Mucosa of descending colon (tissue), 3 donors: ENCODE results near the gene UNKL. TPM values are rescaled to one million over a fixed set of nuclear protein-coding genes. Genes with fewer than 3 reads are reported as not detected.

ENCODE experiments used
- ATAC-seq: fragments of 200-7000 bp; cut with Tn5 transposase; one replicate; pipeline ENCODE4 v1.9.1; 2020; ENCODE audit warnings: mild to moderate bottlenecking, moderate library complexity
- DNase-seq, 3 donors: peaks; one replicate each; pipeline ENCODE4 v3.0.0-alpha.2; 2020
- H3K36me3 ChIP-seq: fragments of 200-600 bp; one replicate; pipeline ENCODE4 v1.8.0; 2021; ENCODE audit warnings: low read depth, mild to moderate bottlenecking
- H3K4me1 ChIP-seq: fragments of 200-600 bp; one replicate; pipeline ENCODE4 v1.8.0; 2021; ENCODE audit warnings: low read depth, mild to moderate bottlenecking
- H3K4me3 ChIP-seq: fragments of 200-600 bp; one replicate; pipeline ENCODE4 v1.8.0; 2021; ENCODE audit warnings: mild to moderate bottlenecking
- H3K9me3 ChIP-seq: fragments of 200-600 bp; one replicate; pipeline ENCODE4 v1.8.0; 2021; ENCODE audit warnings: mild to moderate bottlenecking
- intact Hi-C, 2 donors: fragments of 100-400 bp; cut with DNase I in 1 of 2; cut with micrococcal nuclease in 1 of 2; formaldehyde crosslinking; loops; one replicate each; pipeline versions ENCODE4 v1.11.0 to v1.11.1; 2022; cut with DNase I, micrococcal nuclease
- total RNA-seq, 3 donors: library from RNA; stranded (reverse); fragmentation: NEBNext Ultra II Directional in 2 of 3; extraction: Animal tissue kit (Norgen Biotek cat#: 25700) in 2 of 3; gene quantifications; one replicate each; pipeline versions ENCODE4 v1.2.1 to v1.2.4, GENCODE V29; 2021 to 2023
- TF ChIP-seq, protein P1 (sequence below): fragments of 200-600 bp; IDR thresholded peaks from one replicate; pipeline ENCODE4 v1.8.0; 2022; ENCODE audit warnings: antibody characterized with exemption, mild to moderate bottlenecking
- donor health status: DM: no; HTN: no; CAD: no; lungs with moderate emphysema.
- donor health status: DM: no; HTN: no; CAD: no.
- donor health status: DM: no; HTN: yes; CAD: no.

Gene UNKL
- total RNA-seq, 3 donors from 2014 or later, result 16.2 to 36.5 (median 28.2) TPM

DNA sequence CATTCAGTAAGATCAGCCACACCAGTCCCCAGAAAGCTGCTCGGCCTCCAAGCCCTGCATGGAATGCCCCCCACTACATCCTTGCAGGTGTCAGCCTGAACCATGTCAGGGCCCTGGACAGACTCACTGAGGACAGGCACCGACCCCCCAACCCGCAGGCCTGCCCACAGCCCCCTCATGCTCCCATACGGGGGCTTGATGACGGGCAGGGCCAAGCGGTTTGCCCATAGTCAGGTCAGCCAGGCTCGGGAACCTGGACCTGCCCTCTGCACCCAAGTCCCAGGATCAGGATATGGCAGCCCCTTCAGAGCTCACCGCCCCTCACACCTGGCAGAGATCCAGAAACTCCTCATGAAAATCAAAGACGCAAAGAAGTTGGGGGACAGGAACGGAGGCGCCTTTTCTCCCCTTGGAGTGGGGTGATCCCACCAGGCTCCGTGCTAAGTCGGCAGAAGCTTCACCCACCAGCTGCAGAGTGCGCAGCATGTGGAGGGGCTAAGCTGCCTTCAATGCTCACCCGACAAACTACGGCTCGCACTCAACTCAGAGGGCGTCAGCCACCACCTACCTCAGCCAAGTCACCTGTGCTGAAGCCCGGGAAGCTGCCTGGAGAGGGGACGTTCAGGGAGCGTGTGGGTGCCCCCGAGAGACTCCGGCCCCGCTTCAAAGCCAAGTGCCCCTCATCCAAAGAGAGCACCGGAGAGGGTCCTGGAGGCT, 36.3 kb downstream of the UNKL start:
- Histone ChIP-seq H3K4me3 (no peak overlapping the region), H3K4me1 (peaks cover 8% of the 10 kb centered on the region), H3K9me3 (no peaks in the 10 kb centered on the region), H3K36me3 (no peaks in the 10 kb centered on the region)
- ATAC-seq, result no peak
- TF ChIP-seq, protein P1, sequence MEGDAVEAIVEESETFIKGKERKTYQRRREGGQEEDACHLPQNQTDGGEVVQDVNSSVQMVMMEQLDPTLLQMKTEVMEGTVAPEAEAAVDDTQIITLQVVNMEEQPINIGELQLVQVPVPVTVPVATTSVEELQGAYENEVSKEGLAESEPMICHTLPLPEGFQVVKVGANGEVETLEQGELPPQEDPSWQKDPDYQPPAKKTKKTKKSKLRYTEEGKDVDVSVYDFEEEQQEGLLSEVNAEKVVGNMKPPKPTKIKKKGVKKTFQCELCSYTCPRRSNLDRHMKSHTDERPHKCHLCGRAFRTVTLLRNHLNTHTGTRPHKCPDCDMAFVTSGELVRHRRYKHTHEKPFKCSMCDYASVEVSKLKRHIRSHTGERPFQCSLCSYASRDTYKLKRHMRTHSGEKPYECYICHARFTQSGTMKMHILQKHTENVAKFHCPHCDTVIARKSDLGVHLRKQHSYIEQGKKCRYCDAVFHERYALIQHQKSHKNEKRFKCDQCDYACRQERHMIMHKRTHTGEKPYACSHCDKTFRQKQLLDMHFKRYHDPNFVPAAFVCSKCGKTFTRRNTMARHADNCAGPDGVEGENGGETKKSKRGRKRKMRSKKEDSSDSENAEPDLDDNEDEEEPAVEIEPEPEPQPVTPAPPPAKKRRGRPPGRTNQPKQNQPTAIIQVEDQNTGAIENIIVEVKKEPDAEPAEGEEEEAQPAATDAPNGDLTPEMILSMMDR, result no peak
- intact Hi-C loops, result no loop called here
- no peak for DNase-seq

DNA sequence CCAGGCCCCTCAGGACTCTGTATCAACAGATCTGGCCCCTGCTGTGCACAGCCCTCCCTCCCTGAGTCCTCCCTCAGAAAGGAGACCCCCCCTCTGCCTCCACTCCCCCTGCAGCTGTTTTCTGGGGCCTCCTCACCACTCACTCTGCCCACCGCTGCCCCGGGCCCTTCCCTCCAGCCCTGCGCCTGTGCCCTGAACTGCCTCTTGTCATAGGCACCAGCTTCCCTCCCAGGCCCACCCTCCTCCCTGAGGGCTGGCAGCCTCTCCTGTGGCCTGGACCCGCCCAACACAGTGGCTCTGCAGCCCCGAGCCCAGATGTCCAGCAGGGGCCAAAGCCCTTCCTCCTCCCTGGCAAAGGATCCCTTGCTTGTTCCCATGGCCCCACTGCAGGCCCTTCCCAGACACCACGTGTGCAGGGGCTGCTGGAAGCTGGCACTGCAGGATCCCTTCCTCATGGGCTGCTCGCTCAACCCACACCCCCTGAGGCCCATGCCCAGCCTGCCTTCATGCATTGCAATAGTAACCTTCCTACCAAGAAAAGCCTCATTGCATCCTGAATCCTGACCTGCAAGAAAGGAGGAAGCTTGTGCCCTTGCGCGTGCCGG, 37.0 kb downstream of the UNKL start:
- H3K36me3 ChIP-seq, result no peaks in the 10 kb centered on the region
- TF ChIP-seq, protein P1, result no peak
- peaks cover 8% of the 10 kb centered on the region for H3K4me1 ChIP-seq
- DNase-seq (no peak), ATAC-seq (no peak)
- intact Hi-C loops, result no loop called here
- no peak overlapping the region for H3K4me3 ChIP-seq
- no peaks in the 10 kb centered on the region for H3K9me3 ChIP-seq

DNA sequence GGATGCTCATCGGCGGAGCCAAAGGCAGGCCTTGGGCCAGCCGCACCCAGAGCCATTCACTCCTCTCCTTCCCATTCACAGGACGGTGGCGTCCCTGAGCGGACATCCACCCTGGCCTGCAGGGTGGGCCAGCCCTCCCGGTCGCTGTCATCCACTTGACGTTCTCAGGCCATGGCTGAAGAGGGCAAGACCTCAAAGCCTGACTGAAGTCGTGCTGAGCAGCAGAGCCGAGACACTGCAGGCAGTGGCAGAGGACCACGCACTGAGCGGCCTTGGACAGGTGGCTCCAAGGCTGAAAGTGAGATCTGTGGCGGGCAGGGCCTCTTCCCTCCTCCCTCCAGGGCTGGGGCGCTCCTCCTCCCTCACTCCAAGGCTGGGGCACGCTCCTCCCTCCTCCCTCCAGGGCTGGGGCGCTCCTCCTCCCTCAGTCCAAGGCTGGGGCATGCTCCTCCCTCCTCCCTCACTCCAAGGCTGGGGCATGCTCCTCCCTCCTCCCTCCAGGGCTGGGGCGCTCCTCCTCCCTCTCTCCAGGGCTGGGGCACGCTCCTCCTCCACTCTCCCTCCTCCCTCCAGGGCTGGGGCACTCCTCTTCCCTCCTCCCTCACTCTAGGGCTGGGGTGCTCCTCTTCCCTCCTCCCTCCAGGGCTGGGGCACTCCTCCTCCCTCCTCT, 38.6 kb downstream of the UNKL start:
- H3K4me3 ChIP-seq, result no peak overlapping the region
- H3K9me3 ChIP-seq, result no peaks in the 10 kb centered on the region
- ATAC-seq (no peak), DNase-seq (no peak)
- TF ChIP-seq, protein P1, result no peak
- intact Hi-C loops, result no loop called here
- H3K4me1 ChIP-seq, result peaks cover 8% of the 10 kb centered on the region
- H3K36me3 ChIP-seq, result no peaks in the 10 kb centered on the region

DNA sequence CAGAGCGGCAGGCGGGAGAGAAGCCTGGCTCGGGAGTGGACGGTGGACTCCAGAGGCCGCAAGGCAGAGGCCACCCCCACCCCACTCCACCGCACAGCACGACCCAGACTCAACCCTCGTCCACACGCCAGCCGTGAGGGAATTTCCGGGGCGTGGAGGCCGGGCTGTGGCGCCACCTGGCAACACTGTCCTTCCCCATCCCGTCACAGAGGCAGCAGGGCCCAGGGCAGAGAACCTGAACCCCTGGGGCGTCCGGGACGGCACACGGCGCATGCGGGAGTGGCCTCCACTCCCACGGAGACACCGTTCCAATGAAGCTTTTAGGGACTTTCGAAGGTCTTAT, 39.2 kb downstream of the UNKL start:
- Histone ChIP-seq H3K4me1 (peaks cover 8% of the 10 kb centered on the region), H3K4me3 (no peak overlapping the region), H3K9me3 (no peaks in the 10 kb centered on the region), H3K36me3 (no peaks in the 10 kb centered on the region)
- no peak for DNase-seq
- ATAC-seq, result no peak
- TF ChIP-seq, protein P1, result no peak
- intact Hi-C loops, result no loop called here

DNA sequence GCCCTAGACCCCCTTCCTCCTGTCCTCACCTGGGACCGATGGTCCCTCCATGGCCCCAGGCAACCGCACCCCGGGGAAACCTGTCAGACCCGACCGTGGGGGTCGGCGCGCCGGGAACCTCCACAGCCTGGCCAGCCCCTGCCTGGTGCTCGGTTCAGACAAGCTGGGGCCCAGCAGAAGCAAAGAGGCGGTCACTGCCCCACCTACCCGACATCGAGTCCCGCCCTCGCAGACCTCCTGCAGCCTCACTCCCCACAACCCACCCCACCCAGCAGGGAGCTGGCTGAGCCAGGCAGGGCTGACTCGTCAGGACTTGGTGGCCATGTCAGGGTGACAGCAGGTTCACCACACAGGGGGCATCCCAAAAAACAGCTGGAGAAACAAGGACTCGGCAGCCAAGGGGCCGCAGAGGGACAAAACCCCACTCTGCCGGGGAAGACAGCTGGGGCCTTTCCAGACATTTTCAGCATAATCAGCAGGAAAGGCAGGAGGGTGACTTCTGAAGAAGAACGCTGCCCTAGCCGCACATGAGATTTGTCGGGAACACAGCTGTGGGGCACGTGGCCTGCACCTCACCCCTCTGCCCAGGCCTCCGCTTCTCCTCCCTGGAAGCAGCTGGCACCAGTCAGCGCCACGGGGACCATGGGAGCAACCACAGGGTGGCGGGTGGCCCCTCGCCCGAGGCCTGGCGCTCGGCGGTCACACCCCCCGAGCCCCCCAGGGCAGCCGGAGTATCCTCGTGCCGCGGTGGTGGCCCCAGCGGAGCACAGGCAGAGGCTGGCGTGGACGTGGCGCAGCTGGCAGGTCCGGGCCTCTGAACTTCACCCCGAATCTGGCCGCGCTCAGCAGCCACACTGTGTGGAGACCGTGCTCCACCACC, 39.8 kb downstream of the UNKL start:
- TF ChIP-seq, protein P1, result no peak
- DNase-seq, result no peak
- Histone ChIP-seq H3K4me1 (peaks cover 8% of the 10 kb centered on the region), H3K9me3 (no peaks in the 10 kb centered on the region), H3K36me3 (no peaks in the 10 kb centered on the region), H3K4me3 (no peak overlapping the region)
- intact Hi-C loops, result no loop called here
- no peak for ATAC-seq
